CD4-positive, alpha-beta T cell treated with Interleukin-1 beta for 1 hour (primary cell): Measurements from ENCODE around the gene HYAL4.

Source experiments
- DNase-seq, 2 donors: peaks; one replicate each; pipeline ENCODE4 v3.0.0-alpha.2; 2020 to 2022

Gene HYAL4

DNA sequence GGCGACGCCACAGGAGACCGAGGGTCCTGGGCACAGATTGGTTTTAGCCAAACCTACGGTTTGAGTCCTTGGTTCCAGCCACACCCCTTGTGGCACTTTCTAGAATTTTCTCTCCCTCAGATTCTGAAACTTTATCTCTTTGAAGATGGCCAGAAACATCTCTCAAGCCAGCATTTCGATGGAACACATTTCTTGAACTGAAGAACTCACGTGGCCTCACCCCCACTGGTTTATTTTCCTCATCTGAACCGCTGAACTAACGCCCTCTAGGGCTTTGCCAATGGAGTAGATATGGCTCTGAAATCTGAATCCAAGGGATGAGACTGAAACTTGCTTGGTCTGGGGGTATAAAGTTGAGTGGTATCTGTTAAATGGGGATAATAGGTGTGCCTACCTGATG, 73.3 kb downstream of the HYAL4 start:
- DNase-seq: no peak

DNA sequence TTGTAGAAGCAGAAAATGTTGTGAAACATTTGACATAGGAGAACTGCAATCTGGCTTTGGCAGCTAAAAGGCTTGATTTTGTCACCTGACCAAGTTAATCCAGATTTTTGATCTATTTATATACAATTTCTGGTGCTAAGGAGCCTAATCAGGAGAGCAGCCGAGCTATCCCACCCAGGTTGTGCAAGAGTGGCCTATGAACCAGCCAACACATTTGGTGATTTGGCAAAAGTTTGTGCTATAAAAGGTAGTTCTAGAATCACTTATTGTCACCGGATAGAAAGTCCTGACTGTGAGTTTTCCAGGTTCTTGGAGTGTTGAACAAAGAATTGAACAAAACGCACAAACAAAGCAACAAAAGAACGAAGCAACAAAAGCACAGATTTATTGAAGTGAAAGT, 78.6 kb downstream of the HYAL4 start:
- DNase-seq: no peak

DNA sequence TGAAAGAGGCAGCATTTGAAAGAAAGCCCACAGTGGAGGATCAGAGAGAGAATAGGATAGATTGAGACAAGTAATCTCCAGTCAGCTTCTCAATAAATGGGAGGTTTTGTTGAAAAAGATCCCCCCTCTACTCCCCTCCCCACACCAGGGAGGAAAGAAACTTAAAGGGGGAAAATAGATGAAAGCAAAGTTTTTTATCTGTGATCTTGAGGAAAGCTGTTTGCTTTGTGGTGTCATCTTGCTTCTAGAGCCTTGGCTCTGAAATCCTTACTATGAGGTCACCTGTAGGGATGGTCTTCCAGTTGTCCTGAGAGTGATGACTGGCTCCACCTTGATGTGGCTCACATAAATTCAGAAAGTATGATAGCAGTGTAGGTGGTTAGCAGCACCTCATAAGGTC, 80.0 kb downstream of the HYAL4 start, which contains the start of gene SPAM1:
Gene SPAM1, plus strand, starts transcription at position 301 of the 400 bp plus-strand sequence. CDS start 28,330 bp downstream, outside the sequence.
- no peak for DNase-seq
